Activated T-cell treated with anti-CD3 and anti-CD28 coated beads, Interleukin-2, amount 50 U/mL, for 72 hours (primary cell): ENCODE results near the gene PRMT3. TPM values are rescaled to one million over a fixed set of nuclear protein-coding genes. Genes with fewer than 3 reads are reported as not detected.

Source experiments
- ATAC-seq, 2 donors: fragments of 150-1000 bp; cut with Tn5 transposase; replicated peaks in 1 of 2; 2 replicates each; pipeline ENCODE4 v1.10.0; 2021; ENCODE audit warnings: moderate library complexity in 2 of 2, mild to moderate bottlenecking in 1 of 2
- DNase-seq, 2 donors: peaks; one replicate each; pipeline ENCODE4 v3.0.0; 2021 to 2022; ENCODE audit warnings: mixed read lengths in 1 of 2
- H3K27ac Mint-ChIP-seq: one replicate; pipeline ENCODE4 v1.8.0; 2022; ENCODE audit warnings: mild to moderate bottlenecking, moderate library complexity, mixed read lengths
- H3K27me3 Mint-ChIP-seq: one replicate; pipeline ENCODE4 v1.8.0; 2022; ENCODE audit warnings: low read depth, mixed read lengths
- H3K36me3 Mint-ChIP-seq, 2 donors: one replicate each; pipeline ENCODE4 v1.8.0; 2022; ENCODE audit warnings: mixed read lengths in 2 of 2, mild to moderate bottlenecking in 1 of 2; ENCODE audit not compliant: insufficient read depth in 2 of 2
- H3K4me1 Mint-ChIP-seq: one replicate; pipeline ENCODE4 v1.8.0; 2022; ENCODE audit warnings: low read depth, mixed read lengths
- H3K4me3 Mint-ChIP-seq, 2 donors: one replicate each; pipeline ENCODE4 v1.8.0; 2022; ENCODE audit warnings: mild to moderate bottlenecking in 2 of 2, mixed read lengths in 2 of 2, moderate library complexity in 2 of 2
- H3K9me3 Mint-ChIP-seq, 2 donors: one replicate each; pipeline ENCODE4 v1.8.0; 2022; ENCODE audit warnings: mixed read lengths in 2 of 2
- total RNA-seq, 2 donors: library from RNA; stranded (reverse); gene quantifications; one replicate each; pipeline ENCODE4 v1.2.3, GENCODE V29; 2022

The PRMT3 gene
- total RNA-seq, 2 donors from 2014 or later = 28.8 to 35.5 TPM

DNA sequence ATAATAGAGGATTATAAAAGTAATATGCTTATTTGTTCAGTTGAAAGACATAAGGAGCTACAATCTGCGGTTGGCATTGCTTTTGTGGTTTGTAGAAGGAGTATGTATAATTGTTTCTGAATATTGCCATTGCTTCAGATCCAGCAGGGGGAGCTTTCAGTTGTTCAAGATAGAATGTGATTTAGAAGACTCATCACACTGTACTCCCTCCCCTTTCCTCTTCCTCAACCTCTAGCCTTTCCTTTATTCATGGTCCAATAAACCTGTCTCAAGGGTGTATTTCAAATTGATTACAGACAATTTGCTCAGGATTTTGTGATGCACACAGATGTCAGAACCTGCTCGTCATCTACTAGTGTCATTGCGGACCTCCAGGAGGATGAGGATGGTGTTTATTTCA, 9.8 kb downstream of the PRMT3 start:
- Mint-ChIP-seq H3K9me3 (no peaks in the 10 kb centered on the region), H3K36me3 (peaks cover 1 to 16% of the 10 kb centered on the region in 2 donors), H3K27ac (no peak overlapping the region), H3K27me3 (no peaks in the 10 kb centered on the region), H3K4me1 (peaks cover 11% of the 10 kb centered on the region), H3K4me3 (no peak overlapping the region)
- DNase-seq (peak; percentile 7 to 14), ATAC-seq (peak; percentile 61 to 62)

DNA sequence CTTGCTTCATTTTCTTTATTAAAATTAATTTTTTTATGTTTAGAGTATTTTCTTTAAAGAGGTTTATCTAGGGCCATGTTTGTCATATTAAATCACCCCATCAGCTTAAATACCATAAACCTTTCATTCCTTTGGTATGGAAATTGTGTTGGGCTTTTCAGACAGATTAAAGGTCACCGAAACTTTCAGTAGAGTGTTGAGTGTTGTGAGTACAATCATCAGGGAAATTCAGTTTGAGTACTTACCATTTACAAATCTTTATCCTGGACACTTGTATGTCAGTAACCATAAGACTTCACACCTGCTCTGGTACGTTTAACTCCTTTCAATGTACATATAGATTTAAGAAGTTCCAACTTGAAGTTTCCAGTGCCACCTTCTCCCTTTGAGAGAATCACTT, 12.0 kb downstream of the PRMT3 start:
- H3K4me3 Mint-ChIP-seq = no peak overlapping the region
- peaks cover 11% of the 10 kb centered on the region for H3K4me1 Mint-ChIP-seq
- ATAC-seq (no peak), DNase-seq (no peak)
- H3K27ac Mint-ChIP-seq = no peak overlapping the region
- no peaks in the 10 kb centered on the region for H3K9me3 Mint-ChIP-seq
- no peaks in the 10 kb centered on the region for H3K27me3 Mint-ChIP-seq
- H3K36me3 Mint-ChIP-seq = peaks cover 1 to 21% of the 10 kb centered on the region in 2 donors

DNA sequence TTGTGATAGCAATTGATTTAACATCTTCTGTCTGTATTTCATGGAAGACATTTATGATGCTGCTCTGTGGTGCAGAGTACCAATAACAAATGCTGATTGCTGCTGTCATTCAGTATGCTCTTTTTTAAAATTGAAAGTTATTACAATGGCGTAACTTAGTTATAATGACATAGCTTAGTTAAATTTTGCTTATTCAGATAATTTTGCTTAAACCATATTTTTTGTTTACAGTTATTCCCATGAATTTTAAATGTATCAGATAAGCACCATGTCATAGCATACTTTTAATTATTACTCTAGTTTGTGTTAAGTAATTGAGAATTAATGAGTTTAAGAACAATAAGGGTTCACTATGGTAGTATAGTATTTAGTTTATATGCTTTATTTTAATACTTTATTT, 15.5 kb downstream of the PRMT3 start:
- ATAC-seq = no peak
- no peak overlapping the region for H3K4me3 Mint-ChIP-seq

DNA sequence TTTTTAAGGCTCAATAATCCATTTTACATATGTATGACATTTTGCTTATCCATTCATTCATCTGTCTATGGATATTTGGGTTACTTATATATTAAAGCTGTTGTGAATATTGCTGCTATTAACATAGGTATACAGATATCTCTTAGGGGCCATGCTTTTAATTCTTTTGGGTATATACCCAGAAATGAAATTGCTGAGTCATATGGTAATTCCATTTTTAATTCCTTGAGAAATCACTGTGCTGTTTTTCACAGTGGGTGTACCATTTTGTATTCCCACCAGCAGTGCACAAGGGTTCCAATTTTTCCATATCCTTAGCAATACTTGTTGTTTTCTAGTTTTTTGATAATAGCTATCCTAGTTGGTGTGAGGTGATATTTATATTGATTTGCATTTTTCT, 19.0 kb downstream of the PRMT3 start:
- Mint-ChIP-seq H3K36me3 (peaks cover 2 to 24% of the 10 kb centered on the region in 2 donors), H3K4me1 (no peaks in the 10 kb centered on the region), H3K9me3 (no peaks in the 10 kb centered on the region), H3K4me3 (no peak overlapping the region), H3K27ac (no peak overlapping the region), H3K27me3 (no peaks in the 10 kb centered on the region)
- no peak for DNase-seq
- ATAC-seq = no peak

More for the DNA sequence above, 15.5 kb downstream of the PRMT3 start:
- H3K9me3 Mint-ChIP-seq = no peaks in the 10 kb centered on the region
- no peaks in the 10 kb centered on the region for H3K27me3 Mint-ChIP-seq
- no peak overlapping the region for H3K27ac Mint-ChIP-seq
- H3K4me1 Mint-ChIP-seq = peaks cover 6% of the 10 kb centered on the region
- DNase-seq = no peak
- peaks cover 2 to 23% of the 10 kb centered on the region in 2 donors for H3K36me3 Mint-ChIP-seq

DNA sequence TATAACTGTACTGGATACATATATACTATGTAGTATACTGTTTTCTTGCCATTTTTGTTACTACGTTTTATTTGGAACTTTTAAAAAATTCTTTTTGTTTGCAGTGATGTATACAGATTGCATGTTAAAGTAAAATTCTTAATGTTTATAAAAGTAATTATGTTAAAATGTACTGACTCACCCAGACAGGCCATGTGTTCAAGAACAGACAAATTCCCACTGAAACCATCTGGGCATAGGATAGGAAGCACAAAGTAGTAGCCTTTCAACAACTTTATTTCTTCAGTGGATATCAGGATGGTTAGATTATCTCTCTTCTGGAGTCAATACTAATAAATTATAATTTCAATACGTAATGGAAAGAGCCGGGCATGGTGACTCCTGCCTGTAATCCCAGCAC, 19.8 kb downstream of the PRMT3 start:
- H3K4me3 Mint-ChIP-seq = no peak overlapping the region
- H3K9me3 Mint-ChIP-seq = no peaks in the 10 kb centered on the region
- peaks cover 2 to 24% of the 10 kb centered on the region in 2 donors for H3K36me3 Mint-ChIP-seq

DNA sequence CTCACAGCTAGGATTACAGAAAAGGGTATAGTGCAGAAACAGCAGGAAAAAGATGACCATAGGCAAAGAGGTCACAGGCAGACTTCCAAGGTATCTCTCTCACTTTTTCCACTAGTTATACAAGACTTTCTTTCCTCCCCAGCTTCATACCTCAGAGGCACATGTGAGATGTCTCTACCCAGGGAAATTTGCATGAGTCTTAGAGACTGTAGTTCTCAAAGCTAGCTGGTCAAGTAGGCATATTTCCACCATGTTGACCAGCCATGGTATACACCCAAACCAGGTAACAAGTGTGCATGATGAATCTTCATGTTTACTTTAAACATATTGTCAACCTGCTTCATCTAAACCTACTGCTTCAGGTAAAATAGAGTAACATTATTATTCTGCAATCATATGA, 27.9 kb downstream of the PRMT3 start:
- DNase-seq (no peak), ATAC-seq (peak in 1 of 2 donors; percentile 59)
- Mint-ChIP-seq H3K9me3 (no peaks in the 10 kb centered on the region), H3K36me3 (peaks cover 3 to 22% of the 10 kb centered on the region in 2 donors), H3K27me3 (no peaks in the 10 kb centered on the region), H3K4me3 (no peak overlapping the region), H3K4me1 (no peaks in the 10 kb centered on the region), H3K27ac (peak overlapping the region; percentile 21)

More for the DNA sequence above, 19.8 kb downstream of the PRMT3 start:
- no peak for ATAC-seq
- no peak for DNase-seq
- Mint-ChIP-seq H3K4me1 (no peaks in the 10 kb centered on the region), H3K27me3 (no peaks in the 10 kb centered on the region), H3K27ac (no peak overlapping the region)

DNA sequence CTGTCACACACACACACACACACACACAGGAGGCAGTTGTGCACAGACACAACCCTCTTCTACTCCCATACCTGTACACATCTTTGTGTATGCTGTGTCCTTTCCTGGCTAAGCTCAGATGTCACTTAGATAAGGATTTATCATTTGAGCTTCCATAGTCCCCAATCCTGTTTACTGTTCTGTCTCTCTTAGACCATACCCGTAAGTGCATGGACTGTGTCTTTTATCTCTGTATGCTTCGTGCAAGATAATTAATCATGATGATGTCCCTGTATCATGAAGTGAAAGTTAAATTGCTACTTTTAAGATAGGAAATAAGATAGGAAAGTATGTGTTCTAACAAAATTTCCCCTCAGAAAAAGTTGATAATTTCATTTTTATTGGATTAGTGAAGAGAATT, 30.3 kb downstream of the PRMT3 start:
- H3K4me1 Mint-ChIP-seq = peaks cover 15% of the 10 kb centered on the region
- ATAC-seq = no peak
- no peak overlapping the region for H3K4me3 Mint-ChIP-seq
- peaks cover 5 to 30% of the 10 kb centered on the region in 2 donors for H3K36me3 Mint-ChIP-seq
- no peaks in the 10 kb centered on the region for H3K9me3 Mint-ChIP-seq
- H3K27ac Mint-ChIP-seq = no peak overlapping the region
- DNase-seq = no peak
- no peaks in the 10 kb centered on the region for H3K27me3 Mint-ChIP-seq

DNA sequence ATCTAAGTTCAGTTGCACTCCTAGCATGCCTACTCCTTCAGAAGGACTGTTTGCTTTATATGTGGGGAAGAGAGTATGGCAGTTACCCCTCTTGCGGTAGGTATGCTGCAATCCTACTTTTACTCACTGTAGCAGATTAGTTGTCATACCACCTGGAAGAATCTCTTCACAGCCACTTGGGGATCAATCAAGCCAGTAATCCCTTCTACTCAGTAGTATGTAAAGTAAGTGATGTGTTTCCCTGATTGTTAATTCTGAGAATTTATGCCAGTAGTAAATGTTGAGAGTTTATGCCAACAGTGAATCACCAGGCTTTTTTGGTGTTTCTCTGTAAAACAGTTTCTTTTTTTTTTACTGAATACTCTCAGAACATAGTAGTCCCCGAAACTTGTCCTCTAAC, 34.4 kb downstream of the PRMT3 start:
- peak; percentile 72 to 87 for ATAC-seq
- no peaks in the 10 kb centered on the region for H3K9me3 Mint-ChIP-seq
- peak overlapping the region; percentile 90 for H3K27ac Mint-ChIP-seq
- DNase-seq = no peak
- H3K27me3 Mint-ChIP-seq = no peaks in the 10 kb centered on the region
- peak overlapping the region in 1 of 2 donors; percentile 52 for H3K4me3 Mint-ChIP-seq
- peaks cover 5 to 25% of the 10 kb centered on the region in 2 donors for H3K36me3 Mint-ChIP-seq
- peaks cover 15% of the 10 kb centered on the region for H3K4me1 Mint-ChIP-seq

DNA sequence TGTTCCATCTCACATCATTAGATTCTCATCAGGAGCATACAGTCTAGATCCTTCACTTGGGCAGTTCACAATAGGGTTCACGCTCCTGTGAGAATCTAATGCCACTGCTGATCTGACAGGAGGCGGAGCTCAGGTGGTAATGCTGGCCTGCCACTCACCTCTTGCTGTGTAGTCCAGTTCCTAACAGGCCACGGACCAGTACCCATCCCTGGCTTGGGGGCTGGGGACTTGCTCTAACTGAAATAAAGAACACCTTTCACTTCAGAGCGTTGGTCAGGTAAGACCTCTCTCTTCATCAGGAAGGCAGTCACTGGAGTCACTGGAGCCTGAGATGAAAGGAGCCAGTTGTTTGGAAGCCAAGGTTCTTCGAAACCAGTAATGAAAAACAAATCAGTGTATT, 41.7 kb downstream of the PRMT3 start:
- H3K27ac Mint-ChIP-seq = no peak overlapping the region

DNA sequence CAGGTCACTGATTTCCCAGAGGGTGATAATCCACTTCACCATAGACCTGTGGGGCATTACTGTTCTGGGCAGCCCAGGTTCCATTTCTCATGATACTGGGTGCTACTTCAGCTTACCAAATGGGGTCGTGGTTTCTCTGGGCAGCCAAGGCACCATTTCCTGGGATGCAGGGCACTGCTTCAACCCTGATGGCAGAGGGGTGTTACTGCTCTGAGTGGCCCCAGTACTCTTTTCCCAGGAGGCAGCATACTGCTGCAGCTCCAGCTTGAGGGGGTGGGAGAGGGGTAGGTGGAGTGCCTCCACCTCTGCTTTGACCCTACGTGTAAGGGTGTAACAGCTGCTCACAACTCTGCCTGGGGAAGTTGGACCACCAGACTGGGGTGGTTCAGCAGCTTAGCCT, 51.1 kb downstream of the PRMT3 start:
- no peak for ATAC-seq
- H3K9me3 Mint-ChIP-seq = no peaks in the 10 kb centered on the region
- DNase-seq = no peak
- no peak overlapping the region for H3K27ac Mint-ChIP-seq
- peaks cover 7 to 20% of the 10 kb centered on the region in 2 donors for H3K36me3 Mint-ChIP-seq
- H3K4me3 Mint-ChIP-seq = no peak overlapping the region
- H3K4me1 Mint-ChIP-seq = no peaks in the 10 kb centered on the region
- no peaks in the 10 kb centered on the region for H3K27me3 Mint-ChIP-seq

More for the DNA sequence above, 41.7 kb downstream of the PRMT3 start:
- H3K4me1 Mint-ChIP-seq = peaks cover 5% of the 10 kb centered on the region
- no peak overlapping the region for H3K4me3 Mint-ChIP-seq
- H3K36me3 Mint-ChIP-seq = peaks cover 2 to 14% of the 10 kb centered on the region in 2 donors
- DNase-seq (no peak), ATAC-seq (no peak)
- no peaks in the 10 kb centered on the region for H3K9me3 Mint-ChIP-seq
- H3K27me3 Mint-ChIP-seq = no peaks in the 10 kb centered on the region

DNA sequence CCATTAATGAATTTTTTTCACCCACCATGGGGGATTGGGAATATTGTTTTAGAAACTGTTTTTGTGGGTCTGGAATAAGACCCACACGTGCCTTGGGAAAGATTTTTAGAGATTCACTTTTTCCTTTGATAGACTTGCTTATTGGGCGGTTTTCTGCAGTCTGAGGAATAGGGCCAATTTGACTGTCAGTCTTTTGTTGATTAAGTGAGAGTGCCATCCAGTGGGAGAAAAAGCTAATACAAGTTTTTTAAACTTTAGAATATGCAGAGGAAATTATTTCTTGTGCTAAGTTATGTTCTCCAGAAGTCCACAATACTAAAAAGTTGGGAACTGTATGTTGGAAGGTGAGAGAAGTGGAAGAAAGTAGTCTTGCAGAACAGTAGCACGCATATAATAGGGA, 56.1 kb downstream of the PRMT3 start:
- DNase-seq = no peak
- no peaks in the 10 kb centered on the region for H3K4me1 Mint-ChIP-seq
- H3K27ac Mint-ChIP-seq = no peak overlapping the region
- H3K9me3 Mint-ChIP-seq = no peaks in the 10 kb centered on the region
- no peak for ATAC-seq
- H3K36me3 Mint-ChIP-seq = peaks cover 1 to 7% of the 10 kb centered on the region in 2 donors
- no peak overlapping the region for H3K4me3 Mint-ChIP-seq
- no peaks in the 10 kb centered on the region for H3K27me3 Mint-ChIP-seq

DNA sequence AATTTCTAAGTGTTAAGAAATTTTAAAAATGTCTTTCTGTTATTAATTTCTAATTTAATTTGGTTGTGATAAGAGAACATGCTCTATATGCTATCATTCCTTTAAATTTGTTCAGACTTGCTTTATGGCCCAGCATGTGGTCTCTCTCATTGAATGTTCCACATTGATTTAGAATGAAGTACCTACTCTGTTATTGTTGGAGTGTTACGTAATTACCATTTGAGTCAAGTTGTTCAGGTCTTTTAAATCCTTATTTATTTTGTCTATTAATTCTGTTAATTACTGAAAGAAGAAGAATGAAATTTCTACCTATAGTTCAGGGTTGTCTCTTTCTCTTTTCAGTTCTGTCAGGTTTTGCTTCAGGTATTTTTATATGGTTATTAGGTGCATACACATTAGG, 57.0 kb downstream of the PRMT3 start:
- Mint-ChIP-seq H3K4me1 (no peaks in the 10 kb centered on the region), H3K4me3 (no peak overlapping the region), H3K27ac (no peak overlapping the region), H3K36me3 (peaks cover 1 to 7% of the 10 kb centered on the region in 2 donors), H3K9me3 (no peaks in the 10 kb centered on the region), H3K27me3 (no peaks in the 10 kb centered on the region)
- no peak for DNase-seq
- ATAC-seq = no peak

DNA sequence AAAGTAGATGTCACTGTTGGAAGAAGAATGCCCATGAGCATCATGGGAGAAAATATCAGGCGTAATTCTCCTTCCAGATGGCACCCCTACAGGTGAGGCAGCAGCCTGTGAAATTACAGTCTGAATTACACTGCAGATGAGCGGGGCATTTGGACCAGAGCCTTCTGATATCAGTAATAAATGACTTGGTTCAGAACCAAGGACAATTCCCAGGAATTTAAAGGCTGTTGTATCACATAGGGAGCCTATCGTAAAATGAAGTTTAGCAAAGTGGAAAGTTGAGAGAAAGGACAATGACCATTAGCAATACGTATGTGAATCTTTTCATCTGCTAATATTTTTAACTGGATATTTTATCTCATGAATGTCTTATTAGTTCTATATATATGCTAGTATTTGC, 61.3 kb downstream of the PRMT3 start:
- Mint-ChIP-seq H3K4me1 (no peaks in the 10 kb centered on the region), H3K4me3 (no peak overlapping the region), H3K27ac (no peak overlapping the region), H3K36me3 (peaks cover 1 to 6% of the 10 kb centered on the region in 2 donors), H3K27me3 (no peaks in the 10 kb centered on the region), H3K9me3 (no peaks in the 10 kb centered on the region)
- DNase-seq (no peak), ATAC-seq (no peak)

DNA sequence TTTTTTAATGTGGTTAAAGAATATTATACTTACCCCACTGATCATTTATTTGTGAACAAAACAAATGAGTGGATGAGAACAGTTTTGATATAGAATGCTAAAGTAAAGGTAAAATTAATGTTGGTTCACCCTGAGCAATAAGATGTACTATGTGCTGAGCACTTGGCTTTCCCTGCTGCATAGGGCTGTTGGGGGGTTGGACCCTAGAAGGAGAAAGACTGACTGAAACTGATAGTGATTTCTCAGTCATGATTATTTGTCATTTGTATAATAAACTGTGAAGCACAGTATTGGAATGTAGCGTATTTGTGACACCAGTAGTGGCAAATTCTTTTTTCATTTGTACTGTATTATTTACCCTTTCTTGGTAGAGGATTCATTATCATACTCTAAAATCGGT, 63.3 kb downstream of the PRMT3 start:
- H3K4me3 Mint-ChIP-seq = no peak overlapping the region
- DNase-seq (no peak), ATAC-seq (no peak)
- peaks cover 1 to 14% of the 10 kb centered on the region in 2 donors for H3K36me3 Mint-ChIP-seq
- no peak overlapping the region for H3K27ac Mint-ChIP-seq
- no peaks in the 10 kb centered on the region for H3K27me3 Mint-ChIP-seq
- no peaks in the 10 kb centered on the region for H3K9me3 Mint-ChIP-seq
- H3K4me1 Mint-ChIP-seq = no peaks in the 10 kb centered on the region
